ENCODE measurements around the gene FBF1.

The FBF1 gene

GRCh38 chr17:75950855-75951554 lies 10.2 kb upstream of the FBF1 start:
- no peak for DNase-seq

- DNase-seq = no peak
Measured at GRCh38 chr17:75950421-75950820, 9.6 kb upstream of the FBF1 start.

- DNase-seq = no peak
Measured at GRCh38 chr17:75945211-75945610, 4.4 kb upstream of the FBF1 start.

GRCh38 chr17:75943491-75943890 lies 2.6 kb upstream of the FBF1 start:
- DNase-seq = no peak

GRCh38 chr17:75942473-75942872 lies 1.6 kb upstream of the FBF1 start:
- no peak for DNase-seq

- DNase-seq = no peak
Measured at GRCh38 chr17:75941442-75941819, 589 bp upstream of the FBF1 start.

GRCh38 chr17:75937652-75938051 lies 3.2 kb downstream of the FBF1 start:
- no peak for DNase-seq

GRCh38 chr17:75933808-75934207 lies 7.0 kb downstream of the FBF1 start:
- no peak for DNase-seq

- no peak for DNase-seq
Measured at GRCh38 chr17:75932852-75933251, 8.0 kb downstream of the FBF1 start.

GRCh38 chr17:75931062-75931461 lies 9.8 kb downstream of the FBF1 start:
- no peak for DNase-seq

GRCh38 chr17:75927286-75927922 lies 13.4 kb downstream of the FBF1 start:
- no peak for DNase-seq

- DNase-seq = no peak
Measured at GRCh38 chr17:75926456-75926855, 14.4 kb downstream of the FBF1 start.

- no peak for DNase-seq
Measured at GRCh38 chr17:75925912-75926311, 14.9 kb downstream of the FBF1 start.

- DNase-seq = no peak
Measured at GRCh38 chr17:75925103-75925502, 15.7 kb downstream of the FBF1 start.

GRCh38 chr17:75922963-75923874 lies 17.6 kb downstream of the FBF1 start:
- no peak for DNase-seq

GRCh38 chr17:75922173-75922961 lies 18.5 kb downstream of the FBF1 start:
- DNase-seq = no peak

- DNase-seq = no peak
Measured at GRCh38 chr17:75921596-75921995, 19.2 kb downstream of the FBF1 start.

- no peak for DNase-seq
Measured at GRCh38 chr17:75920045-75920560, 20.7 kb downstream of the FBF1 start.

GRCh38 chr17:75919611-75920010 lies 21.2 kb downstream of the FBF1 start:
- no peak for DNase-seq

- no peak for DNase-seq
Measured at GRCh38 chr17:75917917-75918445, 22.9 kb downstream of the FBF1 start.

- no peak for DNase-seq
Measured at GRCh38 chr17:75917141-75917916, 23.5 kb downstream of the FBF1 start.

GRCh38 chr17:75915268-75915667 lies 25.6 kb downstream of the FBF1 start:
- no peak for DNase-seq

Measured in NCI-H187 treated with DMSO at 0.1 percent for 48 hours (cell line).